ENCODE measurements around the gene TMEM139.

TMEM139 gene

DNA sequence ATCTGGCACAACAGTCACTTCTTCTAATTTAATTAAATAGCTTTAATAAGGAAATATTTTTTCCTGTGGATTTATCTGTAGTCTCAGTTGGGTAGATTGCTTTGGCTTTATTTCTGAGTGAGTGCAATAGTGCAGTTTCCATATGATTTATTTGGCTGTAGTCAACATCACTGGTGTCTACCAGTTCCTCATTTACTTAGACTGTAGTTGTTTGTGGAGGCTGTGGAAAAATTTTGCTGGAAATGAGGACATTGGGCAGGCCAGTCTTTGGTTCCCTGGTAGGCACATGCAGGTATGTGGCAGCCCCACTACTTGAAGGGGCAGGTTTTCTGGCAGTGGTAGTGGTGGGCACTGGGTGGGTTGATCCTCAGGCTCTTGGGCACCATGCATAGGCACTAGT lies 47.4 kb upstream of the TMEM139 start (continued):
- TF ChIP-seq ZSCAN23 (tag by site-specific recombination; IDR thresholded peaks at IDR 0.05) (no peak), GLI2 (tag by site-specific recombination; IDR thresholded peaks at IDR 0.05; ENCODE audit: borderline replicate concordance, low read depth) (no peak), CTCF (tag by site-specific recombination; IDR thresholded peaks at IDR 0.05) (no peak), ZNF544 (tag by site-specific recombination; IDR thresholded peaks at IDR 0.05) (no peak), TSHZ1 (tag by site-specific recombination; IDR thresholded peaks at IDR 0.05; ENCODE audit: borderline replicate concordance) (no peak), ZNF280D (tag by site-specific recombination; IDR thresholded peaks at IDR 0.05) (no peak), ZNF157 (tag by site-specific recombination; IDR thresholded peaks at IDR 0.05) (no peak)

- H3K4me1 ChIP-seq (ENCODE audit: control insufficient read depth, insufficient read depth, low read length): no peaks in the 10 kb centered on the region
Measured at GRCh38 chr7:143238289-143238980, 46.3 kb upstream of the TMEM139 start.

GRCh38 chr7:143239813-143240212 lies 44.9 kb upstream of the TMEM139 start:
- ChIA-PET POLR2A (interaction anchor here (0.6 to 1.5 kb wide), 3 partner anchors 23 to 61 kb away, joined by 3 to 6 read pairs (median 6); partner anchors contain the start of genes CASP2 and GSTK1), CTCF (interaction anchor here (0.6 to 4.2 kb wide), 41 partner anchors 8 to 717 kb away, joined by 3 to 56 read pairs (median 5); partner anchors contain the start of genes GSTK1 and TAS2R40)
- Histone ChIP-seq H3K9me3 (ENCODE audit: control insufficient read depth, insufficient read depth, low read depth, low read length) (no peaks in the 10 kb centered on the region), H3K4me3 (ENCODE audit: low read depth, low read length) (no peak overlapping the region), H3K4me1 (ENCODE audit: control insufficient read depth, insufficient read depth, low read length) (no peaks in the 10 kb centered on the region), H3K27ac (ENCODE audit: extremely low read depth, low read depth, low read length) (no peak overlapping the region), H3K36me3 (ENCODE audit: control insufficient read depth in 2 of 2, insufficient read depth in 1 of 2, low read length in 2 of 2) (no peaks in the 10 kb centered on the region)
- TF ChIP-seq, protein P1, sequence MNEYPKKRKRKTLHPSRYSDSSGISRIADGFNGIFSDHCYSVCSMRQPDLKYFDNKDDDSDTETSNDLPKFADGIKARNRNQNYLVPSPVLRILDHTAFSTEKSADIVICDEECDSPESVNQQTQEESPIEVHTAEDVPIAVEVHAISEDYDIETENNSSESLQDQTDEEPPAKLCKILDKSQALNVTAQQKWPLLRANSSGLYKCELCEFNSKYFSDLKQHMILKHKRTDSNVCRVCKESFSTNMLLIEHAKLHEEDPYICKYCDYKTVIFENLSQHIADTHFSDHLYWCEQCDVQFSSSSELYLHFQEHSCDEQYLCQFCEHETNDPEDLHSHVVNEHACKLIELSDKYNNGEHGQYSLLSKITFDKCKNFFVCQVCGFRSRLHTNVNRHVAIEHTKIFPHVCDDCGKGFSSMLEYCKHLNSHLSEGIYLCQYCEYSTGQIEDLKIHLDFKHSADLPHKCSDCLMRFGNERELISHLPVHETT (tag by site-specific recombination; IDR thresholded peaks at IDR 0.05): no peak
- TF ChIP-seq ZNF629 (tag by site-specific recombination; IDR thresholded peaks at IDR 0.05) (no peak), TCF7L2 (IDR thresholded peaks at IDR 0.05; ENCODE audit: borderline replicate concordance, low read depth, low read length) (no peak), ZNF548 (tag by site-specific recombination; IDR thresholded peaks at IDR 0.05) (no peak), GFI1B (tag by site-specific recombination; IDR thresholded peaks at IDR 0.05) (no peak), ZNF184 (tag by site-specific recombination; IDR thresholded peaks at IDR 0.05) (no peak), MYNN (tag by site-specific recombination; IDR thresholded peaks at IDR 0.05; ENCODE audit: borderline replicate concordance) (no peak), ELK4 (IDR thresholded peaks at IDR 0.05; ENCODE audit: borderline replicate concordance, low read depth, low read length) (no peak), ZFP69B (tag by site-specific recombination; IDR thresholded peaks at IDR 0.05) (no peak), ZNF658 (tag by site-specific recombination; IDR thresholded peaks at IDR 0.05) (no peak), ZBTB21 (tag by site-specific recombination; IDR thresholded peaks at IDR 0.05) (no peak)

More at GRCh38 chr7:143238289-143238980, 46.3 kb upstream of the TMEM139 start:
- H3K9me3 ChIP-seq (ENCODE audit: control insufficient read depth, insufficient read depth, low read depth, low read length): no peaks in the 10 kb centered on the region
- H3K36me3 ChIP-seq (ENCODE audit: control insufficient read depth in 2 of 2, insufficient read depth in 1 of 2, low read length in 2 of 2): no peaks in the 10 kb centered on the region
- CTCF ChIA-PET: interaction anchor here (0.5 to 4.2 kb wide), 7 partner anchors 16 to 1486 kb away, joined by 3 to 56 read pairs (median 25); partner anchors contain the start of gene TAS2R40
- POLR2A ChIA-PET: interaction anchor here (1.0 kb wide), 1 partner anchor 25 kb away, joined by 3 read pairs; the partner anchor contains the start of gene GSTK1
- TF ChIP-seq GLIS1 (tag by site-specific recombination; IDR thresholded peaks at IDR 0.05) (no peak), ZNF585B (tag by site-specific recombination; IDR thresholded peaks at IDR 0.05) (no peak), ZNF561 (tag by site-specific recombination; IDR thresholded peaks at IDR 0.05; ENCODE audit: borderline replicate concordance) (no peak), ZNF138 (tag by site-specific recombination; IDR thresholded peaks at IDR 0.05; ENCODE audit: borderline replicate concordance) (no peak), HOXC10 (CRISPR knock-in tag; IDR thresholded peaks at IDR 0.05) (no peak)
- no peak overlapping the region for H3K4me3 ChIP-seq (ENCODE audit: low read depth, low read length)
- no peak overlapping the region for H3K27ac ChIP-seq (ENCODE audit: extremely low read depth, low read depth, low read length)

Data from HEK293 (cell line).